GM12878 (cell line): ENCODE measurements around the gene SEC14L1. TPM values are rescaled to one million over a fixed set of nuclear protein-coding genes. Genes with fewer than 3 reads are reported as not detected.

Experiments used
- ATAC-seq: fragments of 200-7000 bp; cut with Tn5 transposase; 3 replicates; pipeline ENCODE4 v1.9.1; 2020; ENCODE audit warnings: mild to moderate bottlenecking, moderate library complexity
- BruUV-seq: library from RNA; stranded (reverse); fragments of 400-500 nt; replicated peaks from 2 replicates; lab custom pipeline; 2021; lab: Mats Ljungman, UMichigan
- CTCF ChIA-PET: fragments of 300-600 bp; sonication (Branson Sonifier 250); formaldehyde crosslinking; extraction: SDS; loops from one replicate; lab custom pipeline; 2021; ENCODE audit warnings: inconsistent platforms; lab: Yijun Ruan, JAX
- POLR2A ChIA-PET: fragments of 350-600 bp; formaldehyde crosslinking; extraction: SDS; loops from one replicate; lab custom pipeline; 2021; ENCODE audit warnings: inconsistent platforms; lab: Charles Lee
- RAD21 ChIA-PET: fragments of 300-600 bp; sonication (Branson Sonifier 250); formaldehyde crosslinking; loops from one replicate; lab custom pipeline; 2023; ENCODE audit warnings: antibody characterized with exemption; ENCODE audit not compliant: unreplicated experiment; lab: Charles Lee
- SMC1A ChIA-PET: fragments of 300-600 bp; sonication (Branson Sonifier 250); formaldehyde crosslinking; loops from one replicate; lab custom pipeline; 2023; ENCODE audit not compliant: unreplicated experiment, uncharacterized antibody; lab: Charles Lee
- DNase-seq: peaks from one replicate; pipeline ENCODE4 v3.0.0-alpha.2; 2011; ENCODE audit warnings: low read depth, low spot score
- FAIRE-seq: peaks from 3 replicates; lab custom pipeline; 2011; peaks lifted over from hg19 to GRCh38; lab: Jason Lieb, UNC
- H2AFZ ChIP-seq: 2 replicates; pipeline ENCODE4 v1.6.0; 2011; ENCODE audit warnings: low read depth, low read length, control low read depth; ENCODE audit not compliant: control insufficient read depth
- H3K27ac ChIP-seq: 2 replicates; pipeline ENCODE4 v1.5.1; 2011; ENCODE audit warnings: control low read depth; ENCODE audit not compliant: control insufficient read depth, insufficient read depth
- H3K27me3 ChIP-seq, 2 experiments: replicated peaks in 1 of 2; 2 replicates each; pipeline versions ENCODE4 v1.6.0 to v1.6.1; 2011; ENCODE audit warnings: low read length in 1 of 2; ENCODE audit not compliant: control insufficient read depth in 2 of 2, insufficient read depth in 2 of 2
- H3K36me3 ChIP-seq, 2 experiments: 2 replicates each; pipeline ENCODE4 v1.5.1; 2011; ENCODE audit warnings: low read length in 1 of 2; ENCODE audit not compliant: control insufficient read depth in 2 of 2, insufficient read depth in 2 of 2
- H3K4me1 ChIP-seq: 2 replicates; pipeline ENCODE4 v1.6.1; 2011; ENCODE audit warnings: mild to moderate bottlenecking, low read length, moderate library complexity, mixed read lengths; ENCODE audit not compliant: control insufficient read depth, insufficient read depth
- H3K4me2 ChIP-seq: 2 replicates; pipeline ENCODE4 v1.6.0; 2011; ENCODE audit warnings: control low read depth; ENCODE audit not compliant: control insufficient read depth, insufficient read depth
- H3K4me3 ChIP-seq: fragments of 200-600 bp; sonication (generic); 2 replicates; pipeline ENCODE4 v1.5.1; 2016
- H3K79me2 ChIP-seq: 2 replicates; pipeline ENCODE4 v1.6.0; 2011; ENCODE audit warnings: low read length; ENCODE audit not compliant: control insufficient read depth, insufficient read depth
- H3K9ac ChIP-seq: 2 replicates; pipeline ENCODE4 v1.8.0; 2011; ENCODE audit warnings: low read length, control low read depth, mixed read lengths; ENCODE audit not compliant: control insufficient read depth, insufficient read depth
- H3K9me3 ChIP-seq: replicated peaks from 3 replicates; pipeline ENCODE4 v1.5.1; 2011; ENCODE audit warnings: mild to moderate bottlenecking, low read length; ENCODE audit not compliant: control insufficient read depth, insufficient read depth
- H4K20me1 ChIP-seq: 2 replicates; pipeline ENCODE4 v1.6.0; 2011; ENCODE audit not compliant: control insufficient read depth, insufficient read depth
- BRCA1 ChIP-seq: IDR thresholded peaks from 2 replicates; pipeline ENCODE4 v1.6.1; 2011; ENCODE audit warnings: low read depth, low read length, improper control_type of control experiment
- CREB1 ChIP-seq: IDR thresholded peaks from 2 replicates; pipeline ENCODE4 v1.6.1; 2012; ENCODE audit warnings: low read depth, mild to moderate bottlenecking, inconsistent platforms
- EGR1 ChIP-seq, 2 experiments: IDR thresholded peaks; 1 replicate in 1 of 2; 2 replicates in 1 of 2; pipeline ENCODE4 v1.6.1; 2011 to 2012; ENCODE audit warnings: low read depth in 2 of 2, low read length in 2 of 2, borderline replicate concordance in 1 of 2, mild to moderate bottlenecking in 1 of 2, moderate library complexity in 1 of 2
- ESRRA ChIP-seq: IDR thresholded peaks from 2 replicates; pipeline ENCODE4 v1.6.1; 2012; ENCODE audit warnings: mild to moderate bottlenecking, low read length, improper control_type of control experiment
- HDAC2 ChIP-seq: fragments of 200-600 bp; sonication (generic); IDR thresholded peaks from 2 replicates; pipeline ENCODE4 v1.6.1; 2017
- HDAC6 ChIP-seq: fragments of 200-600 bp; sonication (generic); IDR thresholded peaks from one replicate; pipeline ENCODE4 v1.8.0; 2017; ENCODE audit warnings: antibody characterized with exemption; ENCODE audit not compliant: unreplicated experiment
- JUNB ChIP-seq: IDR thresholded peaks from 2 replicates; pipeline ENCODE4 v1.6.1; 2016; ENCODE audit warnings: antibody characterized with exemption, mild to moderate bottlenecking
- NKRF ChIP-seq: fragments of 450-650 bp; conservative IDR thresholded peaks from 2 replicates; pipeline ENCODE4 v1.6.1; 2017; ENCODE audit warnings: mild to moderate bottlenecking, moderate library complexity
- POU2F2 ChIP-seq: IDR thresholded peaks from 3 replicates; pipeline ENCODE4 v1.6.1; 2011; ENCODE audit warnings: low read depth, mild to moderate bottlenecking, low read length, borderline replicate concordance
- SPI1 ChIP-seq: IDR thresholded peaks from 2 replicates; pipeline ENCODE4 v1.6.1; 2011; ENCODE audit warnings: low read depth, mild to moderate bottlenecking, low read length, moderate library complexity, borderline replicate concordance; ENCODE audit not compliant: insufficient read depth
- SREBF2 ChIP-seq: IDR thresholded peaks from 2 replicates; pipeline ENCODE4 v1.6.1; 2012; ENCODE audit warnings: mild to moderate bottlenecking, low read length
- STAT1 ChIP-seq: fragments of 450-650 bp; conservative IDR thresholded peaks from 2 replicates; pipeline ENCODE4 v1.6.1; 2014; ENCODE audit warnings: antibody characterized with exemption, mild to moderate bottlenecking
- ZBTB33 ChIP-seq: fragments of 450-650 bp; IDR thresholded peaks from 2 replicates; pipeline ENCODE4 v1.6.1; 2017; ENCODE audit warnings: mild to moderate bottlenecking
- ZNF622 ChIP-seq: fragments of 450-650 bp; IDR thresholded peaks from 2 replicates; pipeline ENCODE4 v1.6.1; 2017; ENCODE audit warnings: mild to moderate bottlenecking, inconsistent platforms
- ZSCAN29 ChIP-seq: fragments of 450-650 bp; IDR thresholded peaks from 2 replicates; pipeline ENCODE4 v1.6.1; 2017; ENCODE audit warnings: mild to moderate bottlenecking, moderate library complexity
- WGBS: methylation state at CpG from one replicate; pipeline ENCODE4 v1.1.6; 2016; ENCODE audit warnings: low lambda C conversion rate; ENCODE audit not compliant: insufficient replicate concordance, insufficient coverage; ENCODE audit errors: missing lambda C conversion rate; 5-methylcytosine and 5-hydroxymethylcytosine counted together
- in situ Hi-C: fragments of 300-500 bp; cut with MboI; formaldehyde crosslinking; loops from 9 replicates; pipeline ENCODE4 v1.14.3; 2018; ENCODE audit warnings: mixed read lengths
- intact Hi-C: fragments of 100-400 bp; cut with micrococcal nuclease; formaldehyde crosslinking; loops from one replicate; pipeline ENCODE4 v1.14.2; 2022; ENCODE audit not compliant: unreplicated experiment
- polyA plus RNA-seq, 11 experiments: library from polyadenylated mRNA; depleted of rRNA in 4 of 11; unstranded in 6 of 11; stranded (reverse) in 5 of 11; fragments of >200 nt; fragmentation: Nextera tagmentation in 4 of 11; fragmentation: Illumina TruSeq in 1 of 11; extraction: Ambion mirVana in 4 of 11; extraction: Trizol in 1 of 11; gene quantifications; 1 replicate in 1 of 11; 2 replicates in 10 of 11; pipeline versions ENCODE4 v1.2.1 to v1.2.3, GENCODE V29; 2011 to 2016; ENCODE audit warnings: inconsistent platforms in 2 of 11, missing spikeins in 2 of 11, low read depth in 1 of 11
- total RNA-seq, 4 experiments: library from RNA; depleted of rRNA in 3 of 4; stranded (reverse); fragments of >200 nt in 3 of 4; fragmentation: Illumina TruSeq in 1 of 4; extraction: Trizol in 1 of 4; gene quantifications; 2 replicates each; pipeline versions ENCODE4 v1.2.1 to v1.2.3, GENCODE V29; 2013 to 2021

The SEC14L1 gene
- total and polyA plus RNA-seq, 10 of the 15 experiments (the other 5 are each of a cell fraction or from before 2014, with no cell fraction given) = 6.3 to 66.1 (median 33.5) TPM

- Histone ChIP-seq H3K4me2 (no peak overlapping the region), H3K27ac (no peak overlapping the region), H3K4me1 (no peaks in the 10 kb centered on the region), H3K9me3 (no peaks in the 10 kb centered on the region), H3K4me3 (no peak overlapping the region), H3K27me3 (no peaks in the 10 kb centered on the region; a peak in 1 of 4 replicates), H2AFZ (no peak overlapping the region), H3K9ac (no peak overlapping the region), H4K20me1 (no peaks in the 10 kb centered on the region), H3K79me2 (no peaks in the 10 kb centered on the region), H3K36me3 (no peaks in the 10 kb centered on the region)
- no peak for DNase-seq
- ATAC-seq = no peak
- SMC1A ChIA-PET = interaction anchor here (0.5 kb wide), 1 partner anchor 167 kb away, joined by 3 read pairs; no protein-coding TSS in a partner anchor
- TF ChIP-seq ZNF622 = no peak
- no peak for TF ChIP-seq BRCA1
- no peak for TF ChIP-seq ZBTB33
- TF ChIP-seq HDAC2 = no peak
- TF ChIP-seq ESRRA = no peak
- no peak for TF ChIP-seq CREB1
- no peak for TF ChIP-seq POU2F2
- no peak for TF ChIP-seq NKRF
- no peak for TF ChIP-seq SPI1
- TF ChIP-seq STAT1 = no peak
- TF ChIP-seq HDAC6 = no peak
- no peak for TF ChIP-seq ZSCAN29
- TF ChIP-seq JUNB = no peak
- TF ChIP-seq EGR1 (IDR thresholded peaks at IDR 0.05; ENCODE audit: borderline replicate concordance in 1 of 2, low read depth in 2 of 2, low read length in 2 of 2) = no peak
- no peak for TF ChIP-seq SREBF2
- intact Hi-C loops (no loop called here), in situ Hi-C loops (no loop called here)
- RAD21 ChIA-PET = no interaction called here
- CTCF ChIA-PET = no interaction called here
- no TSS peak for BruUV-seq
- 52% methylated on average over 27 of the region's 27 CpGs for WGBS
- FAIRE-seq = no peak
- POLR2A ChIA-PET = no interaction called here
These were observed 117.1 kb downstream of the SEC14L1 start for GRCh38 chr17:77257596-77258458.
